Gastroesophageal sphincter (tissue), 3 donors: ENCODE results near the gene KIAA1217.

Experiments used
- EP300 ChIP-seq: sonication (generic); formaldehyde crosslinking; IDR thresholded peaks from one replicate; pipeline ENCODE4 v1.6.1; 2017; ENCODE audit warnings: antibody characterized with exemption, mild to moderate bottlenecking
- POLR2A ChIP-seq, 2 donors: fragments of 450-650 bp; IDR thresholded peaks; one replicate each; pipeline ENCODE4 v1.6.1; 2017; ENCODE audit warnings: antibody characterized with exemption in 2 of 2, mild to moderate bottlenecking in 2 of 2, moderate library complexity in 1 of 2
- POLR2AphosphoS5 ChIP-seq: sonication (generic); formaldehyde crosslinking; IDR thresholded peaks from one replicate; pipeline ENCODE4 v1.6.1; 2017; ENCODE audit warnings: antibody characterized with exemption
- TF ChIP-seq, protein P1 (sequence below), 4 experiments: fragments of 200-600 bp in 2 of 4; fragments of 450-650 bp in 2 of 4; sonication (generic) in 1 of 4; IDR thresholded peaks; one replicate each; pipeline ENCODE4 v1.5.1; 2017 to 2019; ENCODE audit warnings: antibody characterized with exemption in 4 of 4, mild to moderate bottlenecking in 2 of 4, moderate library complexity in 2 of 4

DNA sequence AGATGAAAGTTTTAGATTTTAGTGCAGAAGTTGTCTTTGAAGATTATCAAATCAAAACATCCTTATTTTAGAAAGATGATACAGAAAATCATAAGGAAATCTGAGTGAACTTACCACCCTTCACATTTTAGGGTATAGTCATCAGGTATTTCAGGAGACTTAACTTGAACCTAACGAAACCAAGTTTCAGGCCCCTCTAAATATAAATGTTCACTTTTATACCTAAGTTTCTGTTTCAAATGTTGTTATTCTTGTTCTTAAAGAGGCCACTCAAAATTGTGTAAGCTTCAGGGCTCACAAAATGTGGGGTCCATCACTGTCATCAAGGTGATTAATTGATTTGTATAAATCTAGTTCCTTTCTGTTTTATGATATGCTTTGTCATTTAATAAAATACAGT is 216.2 kb downstream of the KIAA1217 start:
- no peak for TF ChIP-seq EP300
- TF ChIP-seq, protein P1, sequence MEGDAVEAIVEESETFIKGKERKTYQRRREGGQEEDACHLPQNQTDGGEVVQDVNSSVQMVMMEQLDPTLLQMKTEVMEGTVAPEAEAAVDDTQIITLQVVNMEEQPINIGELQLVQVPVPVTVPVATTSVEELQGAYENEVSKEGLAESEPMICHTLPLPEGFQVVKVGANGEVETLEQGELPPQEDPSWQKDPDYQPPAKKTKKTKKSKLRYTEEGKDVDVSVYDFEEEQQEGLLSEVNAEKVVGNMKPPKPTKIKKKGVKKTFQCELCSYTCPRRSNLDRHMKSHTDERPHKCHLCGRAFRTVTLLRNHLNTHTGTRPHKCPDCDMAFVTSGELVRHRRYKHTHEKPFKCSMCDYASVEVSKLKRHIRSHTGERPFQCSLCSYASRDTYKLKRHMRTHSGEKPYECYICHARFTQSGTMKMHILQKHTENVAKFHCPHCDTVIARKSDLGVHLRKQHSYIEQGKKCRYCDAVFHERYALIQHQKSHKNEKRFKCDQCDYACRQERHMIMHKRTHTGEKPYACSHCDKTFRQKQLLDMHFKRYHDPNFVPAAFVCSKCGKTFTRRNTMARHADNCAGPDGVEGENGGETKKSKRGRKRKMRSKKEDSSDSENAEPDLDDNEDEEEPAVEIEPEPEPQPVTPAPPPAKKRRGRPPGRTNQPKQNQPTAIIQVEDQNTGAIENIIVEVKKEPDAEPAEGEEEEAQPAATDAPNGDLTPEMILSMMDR (IDR thresholded peaks at IDR 0.05) = no peak
- TF ChIP-seq POLR2A (IDR thresholded peaks at IDR 0.05) = no peak
- TF ChIP-seq POLR2AphosphoS5 = no peak
